Prostate gland (tissue), 2 donors: ENCODE results near the gene RIMS3.

Source experiments
- CTCF ChIP-seq, 4 experiments: fragments of 200-600 bp in 2 of 4; fragments of 450-650 bp in 2 of 4; sonication (generic) in 2 of 4; IDR thresholded peaks; 1 replicate in 3 of 4; 2 replicates in 1 of 4; pipeline ENCODE4 v1.5.1; 2016 to 2019; ENCODE audit warnings: antibody characterized with exemption in 4 of 4, mild to moderate bottlenecking in 2 of 4, moderate library complexity in 2 of 4
- POLR2A ChIP-seq: fragments of 450-650 bp; IDR thresholded peaks from one replicate; pipeline ENCODE4 v1.6.1; 2016; ENCODE audit warnings: antibody characterized with exemption, mild to moderate bottlenecking
- POLR2AphosphoS5 ChIP-seq: sonication (generic); formaldehyde crosslinking; IDR thresholded peaks from one replicate; pipeline ENCODE4 v1.6.1; 2017; ENCODE audit warnings: antibody characterized with exemption

GRCh38 chr1:40711465-40712404, 46.3 kb upstream of the RIMS3 start:
- TF ChIP-seq CTCF (IDR thresholded peaks at IDR 0.05), result no peak
- no peak for TF ChIP-seq POLR2A
- no peak for TF ChIP-seq POLR2AphosphoS5
